HG03064 (cell line): ENCODE results near the gene RNF151.
"Not testable (repeated sequence)": the region's sequence is repeated elsewhere in the genome, so short reads cannot be mapped to it uniquely, and the experiment has no call there.

ENCODE experiments used
- ATAC-seq: cut with Tn5 transposase; IDR thresholded peaks from one replicate; pipeline ENCODE4 v1.9.1; 2021; ENCODE audit warnings: low read depth; ENCODE audit not compliant: unreplicated experiment

The RNF151 gene, protein sequence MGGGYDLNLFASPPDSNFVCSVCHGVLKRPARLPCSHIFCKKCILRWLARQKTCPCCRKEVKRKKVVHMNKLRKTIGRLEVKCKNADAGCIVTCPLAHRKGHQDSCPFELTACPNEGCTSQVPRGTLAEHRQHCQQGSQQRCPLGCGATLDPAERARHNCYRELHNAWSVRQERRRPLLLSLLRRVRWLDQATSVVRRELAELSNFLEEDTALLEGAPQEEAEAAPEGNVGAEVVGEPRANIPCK

GRCh38 chr16:1966460-1966859, at the start of gene RNF151:
Gene RNF151, plus strand, starts transcription at chr16:1966856. Its CDS starts 26 bp downstream, at chr16:1966882.
- ATAC-seq, result no peak

DNA sequence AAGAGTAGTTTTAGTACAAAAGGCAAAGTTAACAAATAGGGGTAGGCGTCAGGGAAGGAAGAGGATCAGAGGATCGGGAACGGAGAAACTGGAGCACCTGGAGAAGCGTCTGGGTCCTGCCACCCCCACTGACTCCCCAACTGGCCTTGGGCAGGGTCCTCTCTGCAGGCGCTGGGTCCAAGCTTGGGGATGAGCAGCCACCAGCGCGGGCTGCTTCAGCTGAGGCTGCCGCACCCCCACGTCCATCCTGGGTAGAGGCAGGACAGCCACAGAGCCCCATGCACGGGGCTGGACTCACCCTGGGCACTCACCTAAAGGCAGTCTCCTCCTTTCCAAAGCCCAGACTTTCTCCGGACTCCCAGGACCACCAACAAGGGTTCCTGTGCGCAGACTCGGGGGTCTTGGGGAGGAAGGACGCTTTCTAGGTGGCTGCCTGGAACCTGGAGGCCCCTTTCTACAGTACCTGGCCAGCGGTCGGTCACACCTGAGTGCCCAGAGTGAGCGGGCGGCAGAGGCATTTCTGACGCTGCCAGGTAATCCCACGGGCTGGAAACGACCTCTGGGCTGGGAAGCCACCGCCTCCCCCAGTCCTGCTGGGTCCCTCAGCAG, 49.5 kb upstream of the RNF151 start:
- ATAC-seq, result no peak

- no peak for ATAC-seq
Measured at GRCh38 chr16:1917665-1918350, 48.8 kb upstream of the RNF151 start.

GRCh38 chr16:1918351-1919326, 48.0 kb upstream of the RNF151 start, which contains the start of gene HS3ST6:
Gene HS3ST6, minus strand, starts transcription at chr16:1918415. Its CDS starts 92 bp downstream, at chr16:1918323.
- ATAC-seq, result no peak

GRCh38 chr16:1919327-1919998, 47.2 kb upstream of the RNF151 start:
- no peak for ATAC-seq

- ATAC-seq, result not testable (repeated sequence)
Measured at GRCh38 chr16:1920122-1920521, 46.5 kb upstream of the RNF151 start.

GRCh38 chr16:1920727-1921171, 45.9 kb upstream of the RNF151 start:
- no peak for ATAC-seq

DNA sequence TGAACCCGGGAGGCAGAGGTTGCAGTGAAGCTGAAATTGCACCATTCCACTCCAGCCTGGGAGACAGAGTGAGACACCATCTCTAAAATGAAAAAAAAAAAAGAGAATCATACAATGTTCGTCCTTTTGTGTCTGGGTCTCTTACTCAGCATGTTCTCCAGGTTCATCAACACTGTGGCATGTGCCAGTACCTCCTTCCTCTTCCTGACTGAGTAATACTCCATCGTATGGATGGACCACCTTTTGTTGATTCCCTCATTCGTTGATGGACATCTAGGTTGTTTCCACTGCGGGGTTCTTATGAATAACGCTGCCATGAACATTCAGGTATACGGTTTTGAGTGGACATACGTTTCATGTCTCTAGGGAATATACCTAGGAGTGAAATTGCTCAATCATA, 44.3 kb upstream of the RNF151 start:
- ATAC-seq, result no peak

DNA sequence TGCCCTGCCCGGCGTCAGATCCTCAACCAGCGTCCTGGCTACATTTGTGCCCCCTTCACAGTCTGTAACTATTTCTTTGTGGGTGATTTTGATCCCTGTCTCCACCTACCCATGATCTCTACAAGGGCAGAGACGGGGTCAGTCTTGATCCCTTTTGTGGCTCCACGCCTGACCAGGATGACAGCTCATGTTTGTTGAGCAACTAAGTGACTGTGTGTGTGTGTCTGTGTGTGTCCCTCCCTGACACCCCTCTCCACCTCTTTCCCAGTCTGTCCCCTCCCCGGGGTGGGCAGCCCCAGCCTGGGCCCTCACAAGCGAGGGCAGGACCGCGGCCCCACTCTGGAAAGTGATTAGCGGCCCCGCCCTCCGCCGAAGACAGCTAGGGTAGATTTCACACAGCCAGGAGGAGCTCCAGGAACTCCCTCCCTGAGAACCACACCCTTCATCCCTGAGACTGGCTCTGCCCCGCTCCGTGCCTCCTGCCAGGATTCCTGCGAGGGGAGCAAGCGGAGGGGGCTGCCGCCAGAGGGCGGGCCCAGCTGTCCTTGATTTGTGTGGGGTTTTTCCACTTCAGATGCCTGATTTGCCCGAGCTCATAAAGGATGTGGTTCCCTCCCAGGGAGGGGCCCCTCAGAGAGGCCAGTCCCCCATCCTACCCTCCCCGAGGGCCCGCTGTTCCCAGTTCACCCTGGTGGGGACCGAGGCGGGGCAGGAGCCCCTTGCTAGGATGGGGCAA, 43.2 kb upstream of the RNF151 start:
- ATAC-seq, result no peak

DNA sequence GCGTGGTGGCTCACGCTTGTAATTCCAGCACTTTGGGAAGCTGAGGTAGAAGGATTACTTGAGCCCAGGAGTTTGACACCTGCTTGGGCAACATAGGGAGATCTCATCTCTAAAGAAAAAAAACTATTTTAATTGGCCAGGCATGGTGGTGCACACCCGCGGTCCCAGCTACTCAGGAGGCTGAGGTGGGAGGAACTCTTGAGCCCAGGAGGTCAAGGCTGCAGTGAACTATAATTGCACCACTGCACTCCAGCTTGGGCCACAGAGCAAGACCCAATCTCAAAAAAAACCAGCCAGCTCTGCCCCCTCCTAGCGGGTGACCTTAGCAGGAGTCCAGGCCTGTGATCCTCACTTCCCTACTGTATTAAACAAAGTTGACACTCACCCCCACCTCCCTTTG, 42.6 kb upstream of the RNF151 start:
- no peak for ATAC-seq

- ATAC-seq, result no peak
Measured at GRCh38 chr16:1926271-1926670, 40.4 kb upstream of the RNF151 start.

- no peak for ATAC-seq
Measured at GRCh38 chr16:1929105-1929504, 37.6 kb upstream of the RNF151 start.

DNA sequence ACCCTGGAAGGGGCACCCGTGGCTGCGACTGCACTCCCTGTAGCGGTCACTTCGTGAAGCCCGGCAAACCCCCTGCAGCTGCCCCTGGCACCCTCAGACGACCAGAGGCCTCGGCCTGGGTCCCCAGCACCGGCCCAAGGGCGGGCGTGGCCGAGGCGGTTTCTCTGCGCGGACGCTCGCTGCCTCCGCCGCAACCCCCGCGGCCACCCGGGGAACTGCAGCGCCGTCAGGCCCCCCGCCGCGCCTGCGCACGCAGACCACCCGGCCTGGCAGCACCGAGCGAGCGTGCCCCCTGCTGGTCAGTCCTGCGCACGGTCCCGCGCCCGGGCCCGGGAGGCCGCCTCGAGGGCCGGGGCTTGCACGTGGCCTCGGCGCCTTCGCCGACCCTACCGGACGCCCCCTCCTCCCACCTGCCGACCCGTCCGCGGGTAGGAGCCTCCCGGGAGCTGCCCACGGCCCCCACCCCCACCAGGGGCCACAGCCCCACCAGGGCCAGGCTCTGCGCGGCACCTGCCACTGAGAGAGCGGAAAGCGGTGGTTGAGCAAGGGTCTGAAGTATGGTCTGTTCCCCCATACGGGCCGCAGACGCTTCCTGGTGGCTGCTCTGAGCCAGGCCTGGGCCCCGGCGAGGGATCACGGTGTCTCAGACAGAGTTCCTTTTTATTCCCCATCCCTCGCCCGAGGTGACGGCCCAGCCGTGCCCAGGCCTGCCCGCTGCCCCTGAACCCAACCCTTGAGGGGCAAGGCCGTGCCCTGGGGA, 36.9 kb upstream of the RNF151 start:
- peak; percentile 82 for ATAC-seq

GRCh38 chr16:1930338-1930720, 36.3 kb upstream of the RNF151 start:
- no peak for ATAC-seq

DNA sequence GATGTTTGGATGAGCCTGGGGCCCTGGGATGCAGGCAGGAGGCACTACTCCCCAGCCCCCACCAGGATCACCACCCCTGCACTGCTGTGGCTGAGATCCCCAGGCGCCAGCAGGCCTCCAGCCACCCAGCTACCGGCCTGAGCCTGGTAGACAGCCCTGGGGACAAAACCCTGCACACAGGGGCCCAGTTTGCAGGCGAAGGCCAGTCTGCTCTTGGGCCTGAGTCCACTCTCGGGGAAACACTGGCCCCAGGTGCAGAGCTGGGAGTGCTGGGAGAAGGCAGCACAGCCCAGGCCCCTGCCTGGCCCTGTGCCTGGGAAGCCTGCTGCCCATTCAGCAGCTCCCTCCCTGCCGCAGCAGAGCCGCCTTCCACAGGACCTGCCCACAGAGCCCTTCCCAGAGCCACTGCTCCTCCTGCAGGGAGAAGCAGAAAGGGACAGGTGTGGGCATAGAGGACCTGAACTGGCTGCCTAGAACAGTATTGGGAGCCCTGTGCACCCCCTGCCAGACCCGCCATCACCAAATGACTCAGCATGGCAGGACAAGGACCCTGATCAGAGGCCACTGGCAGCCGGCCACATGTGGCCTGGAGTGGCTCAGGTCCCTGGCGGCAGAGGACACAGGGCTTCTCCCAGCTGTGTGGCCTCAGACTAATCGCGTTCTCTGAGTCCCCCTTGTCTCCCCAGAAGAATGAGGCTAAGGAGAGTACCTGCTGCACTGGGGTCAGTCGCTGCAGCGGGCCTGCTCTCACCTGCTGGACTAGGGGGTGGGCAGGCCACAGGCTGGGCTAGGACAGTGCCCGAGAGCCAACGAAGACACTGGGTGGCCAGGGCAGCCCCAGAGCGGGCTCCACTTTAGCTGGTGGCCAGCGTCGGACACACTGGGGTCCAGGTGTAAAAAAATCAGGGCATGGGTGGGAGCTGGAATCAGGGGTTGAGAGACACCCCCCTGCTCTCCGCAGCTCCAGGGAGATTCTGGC, 34.3 kb upstream of the RNF151 start:
- ATAC-seq, result no peak

- ATAC-seq, result no peak
Measured at GRCh38 chr16:1933097-1933661, 33.5 kb upstream of the RNF151 start.

- ATAC-seq, result no peak
Measured at GRCh38 chr16:1936945-1937479, 29.6 kb upstream of the RNF151 start.
